ENCODE measurements around the gene HLA-DOB. TPM values are rescaled to one million over a fixed set of nuclear protein-coding genes. Genes with fewer than 3 reads are reported as not detected.

HLA-DOB gene
- total and polyA plus RNA-seq, 2 of the 13 experiments (the other 11 are each of a cell fraction or from before 2014, with no cell fraction given): not detected

DNA sequence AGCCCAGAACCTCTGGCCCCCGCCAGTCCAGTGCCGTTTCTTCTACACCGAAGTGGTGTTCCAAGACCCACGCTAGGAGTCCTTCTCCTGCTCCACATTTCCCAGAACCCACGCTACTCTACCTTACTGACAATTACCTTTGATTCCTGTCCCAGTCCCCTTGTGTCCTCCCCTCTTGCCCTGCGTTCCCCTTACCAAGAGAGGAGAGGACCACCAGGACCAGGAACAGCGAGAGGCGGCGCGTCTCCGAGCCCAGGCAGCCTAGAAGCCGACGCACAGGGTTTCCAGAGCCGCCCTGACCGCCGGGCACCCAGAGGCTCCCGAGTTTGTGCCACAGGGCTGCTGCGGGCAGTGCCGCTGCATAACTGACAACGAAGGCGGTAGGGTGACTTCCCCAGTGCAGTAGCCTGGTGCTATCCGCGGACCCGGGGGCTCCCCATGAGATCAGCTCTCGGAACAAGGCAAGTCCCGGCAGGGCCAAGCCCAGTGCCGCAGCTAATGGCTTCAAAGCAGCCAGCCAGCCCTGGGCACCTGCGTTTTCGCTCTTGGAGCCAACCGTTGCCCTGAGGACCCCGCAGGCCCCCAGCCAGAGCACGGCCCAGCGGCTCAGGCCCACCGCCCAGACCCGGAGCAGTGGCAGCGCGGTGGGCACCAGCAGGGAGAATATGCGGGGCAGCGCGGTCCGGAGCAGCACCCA is 36.2 kb upstream of the HLA-DOB start (continued):
- TF ChIP-seq ZNF280B (CRISPR knock-in tag; IDR thresholded peaks at IDR 0.05; ENCODE audit: borderline replicate concordance) (peak; percentile 36), ZNF703 (CRISPR knock-in tag; IDR thresholded peaks at IDR 0.05; ENCODE audit: borderline replicate concordance) (0 out of 2 replicates have a peak, but pooled peaks have one; percentile 47), ZBTB7B (CRISPR knock-in tag; IDR thresholded peaks at IDR 0.05) (peak; percentile 33; the same call in 1 of the 2 replicates), ZNF788 (CRISPR knock-in tag; IDR thresholded peaks at IDR 0.05; ENCODE audit: borderline replicate concordance) (peak; percentile 70; the same call in 1 of the 2 replicates), SRY (CRISPR knock-in tag; IDR thresholded peaks at IDR 0.05) (peak; percentile 51; the same call in 1 of the 2 replicates), ZNF253 (CRISPR knock-in tag; IDR thresholded peaks at IDR 0.05; ENCODE audit: borderline replicate concordance) (peak; percentile 67; the same call in 1 of the 2 replicates), CCDC6 (CRISPR knock-in tag; IDR thresholded peaks at IDR 0.05) (peak; percentile 86), ZNF232 (CRISPR knock-in tag; IDR thresholded peaks at IDR 0.05; ENCODE audit: borderline replicate concordance) (0 out of 2 replicates have a peak, but pooled peaks have one; percentile 1), ZNF501 (CRISPR knock-in tag; IDR thresholded peaks at IDR 0.05) (peak; percentile 63), HOXA9 (CRISPR knock-in tag; IDR thresholded peaks at IDR 0.05; ENCODE audit: borderline replicate concordance) (0 out of 2 replicates have a peak, but pooled peaks have one; percentile 34), ZNF407 (CRISPR knock-in tag; IDR thresholded peaks at IDR 0.05; ENCODE audit: not compliant biosample characterization) (peak; percentile 23), ZNF430 (CRISPR knock-in tag; IDR thresholded peaks at IDR 0.05) (no peak), DR1 (CRISPR knock-in tag; IDR thresholded peaks at IDR 0.05) (peak; percentile 2; the same call in 1 of the 2 replicates), ZNF331 (CRISPR knock-in tag; IDR thresholded peaks at IDR 0.05) (0 out of 2 replicates have a peak, but pooled peaks have one; percentile 15)
- TF ChIP-seq, protein P1, sequence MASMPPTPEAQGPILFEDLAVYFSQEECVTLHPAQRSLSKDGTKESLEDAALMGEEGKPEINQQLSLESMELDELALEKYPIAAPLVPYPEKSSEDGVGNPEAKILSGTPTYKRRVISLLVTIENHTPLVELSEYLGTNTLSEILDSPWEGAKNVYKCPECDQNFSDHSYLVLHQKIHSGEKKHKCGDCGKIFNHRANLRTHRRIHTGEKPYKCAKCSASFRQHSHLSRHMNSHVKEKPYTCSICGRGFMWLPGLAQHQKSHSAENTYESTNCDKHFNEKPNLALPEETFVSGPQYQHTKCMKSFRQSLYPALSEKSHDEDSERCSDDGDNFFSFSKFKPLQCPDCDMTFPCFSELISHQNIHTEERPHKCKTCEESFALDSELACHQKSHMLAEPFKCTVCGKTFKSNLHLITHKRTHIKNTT (CRISPR knock-in tag; IDR thresholded peaks at IDR 0.05): no peak

Data from HepG2 (cell line).